HG02973 (cell line): ENCODE measurements around the gene FHIT.

ENCODE experiments used
- ATAC-seq: cut with Tn5 transposase; IDR thresholded peaks from one replicate; pipeline ENCODE4 v1.9.1; 2021; ENCODE audit warnings: moderate library complexity; ENCODE audit not compliant: unreplicated experiment

The FHIT gene

GRCh38 chr3:60384341-60384740, 866.9 kb downstream of the FHIT start:
- ATAC-seq: no peak

- no peak for ATAC-seq
These were observed 867.9 kb downstream of the FHIT start for GRCh38 chr3:60383345-60383744.

- ATAC-seq: no peak
These were observed 884.8 kb downstream of the FHIT start for GRCh38 chr3:60366486-60366885.

GRCh38 chr3:60365360-60365759, 885.9 kb downstream of the FHIT start:
- ATAC-seq: no peak

GRCh38 chr3:60364475-60364874, 886.8 kb downstream of the FHIT start:
- ATAC-seq: no peak

GRCh38 chr3:60363817-60364216, 887.4 kb downstream of the FHIT start:
- ATAC-seq: no peak

GRCh38 chr3:60355825-60356224, 895.4 kb downstream of the FHIT start:
- no peak for ATAC-seq

GRCh38 chr3:60351481-60351880, 899.8 kb downstream of the FHIT start:
- no peak for ATAC-seq

- ATAC-seq: no peak
These were observed 906.9 kb downstream of the FHIT start for GRCh38 chr3:60344340-60344739.

- no peak for ATAC-seq
These were observed 907.4 kb downstream of the FHIT start for GRCh38 chr3:60343831-60344230.

- no peak for ATAC-seq
These were observed 911.9 kb downstream of the FHIT start for GRCh38 chr3:60339304-60339703.

GRCh38 chr3:60337421-60337820, 913.8 kb downstream of the FHIT start:
- no peak for ATAC-seq

GRCh38 chr3:60336061-60336460, 915.2 kb downstream of the FHIT start:
- ATAC-seq: no peak

GRCh38 chr3:60333710-60334109, 917.5 kb downstream of the FHIT start:
- no peak for ATAC-seq

- no peak for ATAC-seq
These were observed 921.1 kb downstream of the FHIT start for GRCh38 chr3:60330107-60330506.

GRCh38 chr3:60325610-60326170, 925.6 kb downstream of the FHIT start:
- ATAC-seq: no peak

GRCh38 chr3:60323651-60324050, 927.6 kb downstream of the FHIT start:
- no peak for ATAC-seq

GRCh38 chr3:60323180-60323579, 928.1 kb downstream of the FHIT start:
- no peak for ATAC-seq

- no peak for ATAC-seq
These were observed 928.9 kb downstream of the FHIT start for GRCh38 chr3:60322298-60322856.

- no peak for ATAC-seq
These were observed 931.9 kb downstream of the FHIT start for GRCh38 chr3:60319179-60319858.

GRCh38 chr3:60316121-60316797, 935.0 kb downstream of the FHIT start:
- no peak for ATAC-seq

GRCh38 chr3:60313951-60314461, 937.2 kb downstream of the FHIT start:
- no peak for ATAC-seq
